HepG2 (cell line): ENCODE data around the gene SMIM28. TPM values are rescaled to one million over a fixed set of nuclear protein-coding genes. Genes with fewer than 3 reads are reported as not detected.

Experiments used
- ATAC-seq: fragments of 200-7000 bp; cut with Tn5 transposase; 3 replicates; pipeline ENCODE4 v1.9.1; 2020; ENCODE audit warnings: mild to moderate bottlenecking, moderate library complexity
- BruUV-seq: library from RNA; stranded (reverse); fragments of 400-500 nt; replicated peaks from 2 replicates; lab custom pipeline; 2021; lab: Mats Ljungman, UMichigan
- CTCF ChIA-PET: fragments of 300-600 bp; formaldehyde crosslinking; extraction: SDS; loops from one replicate; lab custom pipeline; 2021; ENCODE audit warnings: low total read pairs, inconsistent platforms, low intra/inter-chr PET ratio; lab: Yijun Ruan, JAX
- POLR2A ChIA-PET: fragments of 350-600 bp; sonication (Branson Sonifier 250); formaldehyde crosslinking; loops from one replicate; lab custom pipeline; 2020; ENCODE audit warnings: antibody characterized with exemption, inconsistent platforms; lab: Yijun Ruan, JAX
- DNase-seq: peaks from one replicate; pipeline ENCODE4 v3.0.0-alpha.2; 2015; ENCODE audit warnings: low spot score
- FAIRE-seq: peaks from 3 replicates; lab custom pipeline; 2011; peaks lifted over from hg19 to GRCh38; lab: Jason Lieb, UNC
- H2AFZ ChIP-seq: one replicate; pipeline ENCODE4 v1.6.1; 2011; ENCODE audit warnings: low read length, inconsistent platforms
- H3K27ac ChIP-seq: fragments of 300-600 bp; 3 replicates; pipeline ENCODE4 v1.8.0; 2011; ENCODE audit warnings: mixed run types, mild to moderate bottlenecking, mixed read lengths, low read length, inconsistent platforms; ENCODE audit not compliant: insufficient read depth; ENCODE audit errors: extremely low read length
- H3K27me3 ChIP-seq, 2 experiments: fragments of 200-600 bp in 1 of 2; 2 replicates in 1 of 2; 3 replicates in 1 of 2; pipeline versions ENCODE4 v1.6.0 to v1.8.0; 2011; ENCODE audit warnings: low read length in 2 of 2, mild to moderate bottlenecking in 2 of 2, moderate library complexity in 2 of 2, inconsistent platforms in 1 of 2; ENCODE audit not compliant: insufficient read depth in 2 of 2, control insufficient read depth in 1 of 2
- H3K36me3 ChIP-seq, 2 experiments: fragments of 200-600 bp in 1 of 2; replicated peaks in 1 of 2; 2 replicates in 1 of 2; 3 replicates in 1 of 2; pipeline versions ENCODE4 v1.5.1 to v1.8.0; 2011; ENCODE audit warnings: low read length in 2 of 2, inconsistent platforms in 1 of 2; ENCODE audit not compliant: insufficient read depth in 2 of 2, control insufficient read depth in 1 of 2
- H3K4me1 ChIP-seq: 2 replicates; pipeline ENCODE4 v1.5.1; 2012; ENCODE audit warnings: low read length, inconsistent platforms; ENCODE audit not compliant: insufficient read depth
- H3K4me2 ChIP-seq: 2 replicates; pipeline ENCODE4 v1.6.0; 2011; ENCODE audit warnings: low read depth, low read length, inconsistent platforms
- H3K4me3 ChIP-seq, 3 experiments: fragments of 200-600 bp in 1 of 3; sonication (generic), shearing (Covaris generic) in 1 of 3; replicated peaks in 1 of 3; 2 replicates each; pipeline ENCODE4 v1.5.1; 2011 to 2016; ENCODE audit warnings: low read length in 3 of 3, inconsistent platforms in 2 of 3, low read depth in 2 of 3, mild to moderate bottlenecking in 2 of 3, control low read depth in 1 of 3, mixed read lengths in 1 of 3; ENCODE audit not compliant: insufficient read depth in 1 of 3
- H3K79me2 ChIP-seq: one replicate; pipeline ENCODE4 v1.6.1; 2011; ENCODE audit warnings: low read length, inconsistent platforms; ENCODE audit not compliant: insufficient read depth
- H3K9ac ChIP-seq: 2 replicates; pipeline ENCODE4 v1.6.0; 2011; ENCODE audit warnings: mild to moderate bottlenecking, low read depth, low read length, inconsistent platforms; ENCODE audit not compliant: insufficient read depth
- H3K9me3 ChIP-seq: 2 replicates; pipeline ENCODE4 v1.5.1; 2012; ENCODE audit warnings: mild to moderate bottlenecking, low read length
- H4K20me1 ChIP-seq: 2 replicates; pipeline ENCODE4 v1.6.0; 2011; ENCODE audit warnings: inconsistent platforms, mild to moderate bottlenecking, low read length, moderate library complexity; ENCODE audit not compliant: insufficient read depth
- HHEX ChIP-seq: IDR thresholded peaks from 2 replicates; pipeline ENCODE4 v1.6.1; 2016; ENCODE audit warnings: control low read depth
- HMGA1 ChIP-seq: sonication (generic); formaldehyde crosslinking; conservative IDR thresholded peaks from 2 replicates; pipeline ENCODE4 v1.4.0; 2020; ENCODE audit warnings: missing genetic modification reagents
- KIAA2018 ChIP-seq: sonication (generic); formaldehyde crosslinking; IDR thresholded peaks from 2 replicates; pipeline ENCODE4 v1.5.0; 2020; ENCODE audit warnings: mild to moderate bottlenecking, missing genetic modification reagents, borderline replicate concordance
- NPAS2 ChIP-seq: sonication (generic); formaldehyde crosslinking; IDR thresholded peaks from 2 replicates; pipeline ENCODE4 v1.8.0; 2022; ENCODE audit warnings: mild to moderate bottlenecking, missing genetic modification reagents, borderline replicate concordance
- PHF8 ChIP-seq: sonication (generic); formaldehyde crosslinking; IDR thresholded peaks from 2 replicates; pipeline ENCODE4 v1.5.0; 2020; ENCODE audit warnings: missing genetic modification reagents
- SRSF4 ChIP-seq: fragments of 200-400 bp; formaldehyde crosslinking; IDR thresholded peaks from one replicate; pipeline ENCODE4 v1.6.1; 2018; ENCODE audit warnings: mild to moderate bottlenecking, low read depth, low read length, moderate library complexity; ENCODE audit not compliant: poor library complexity, severe bottlenecking
- ZFP41 ChIP-seq: sonication (generic); formaldehyde crosslinking; IDR thresholded peaks from 2 replicates; pipeline ENCODE4 v1.4.0; 2020; ENCODE audit warnings: mild to moderate bottlenecking, missing genetic modification reagents, borderline replicate concordance
- ZNF225 ChIP-seq: sonication (generic); formaldehyde crosslinking; IDR thresholded peaks from 2 replicates; pipeline ENCODE4 v1.4.0; 2020; ENCODE audit warnings: mild to moderate bottlenecking, missing genetic modification reagents
- ZNF34 ChIP-seq: sonication (generic); formaldehyde crosslinking; IDR thresholded peaks from 2 replicates; pipeline ENCODE4 v1.4.0; 2020; ENCODE audit warnings: mild to moderate bottlenecking, missing genetic modification reagents, borderline replicate concordance
- WGBS: methylation state at CpG from one replicate; pipeline ENCODE4 v1.1.6; 2017; ENCODE audit warnings: low lambda C conversion rate; 5-methylcytosine and 5-hydroxymethylcytosine counted together
- in situ Hi-C: cut with HindIII; loops from 2 replicates; pipeline ENCODE4 v1.10.0; 2017; ENCODE audit warnings: low pct_unique_long_range_greater_than_20kb; ENCODE audit not compliant: extremely low pct_ligation_motif_present
- intact Hi-C: fragments of 100-400 bp; cut with micrococcal nuclease; formaldehyde crosslinking; loops from one replicate; pipeline ENCODE4 v1.10.0; 2022; ENCODE audit not compliant: unreplicated experiment
- polyA plus RNA-seq, 8 experiments: library from polyadenylated mRNA; depleted of rRNA in 3 of 8; stranded (reverse) in 7 of 8; unstranded in 1 of 8; fragments of >200 nt; fragmentation: Illumina TruSeq in 4 of 8; extraction: Trizol in 4 of 8; gene quantifications; 2 replicates each; pipeline versions ENCODE4 v1.2.1 to v1.2.3, GENCODE V29; 2011 to 2016; ENCODE audit warnings: low read depth in 4 of 8, missing spikeins in 1 of 8, mixed read lengths in 1 of 8; ENCODE audit not compliant: insufficient read depth in 1 of 8
- total RNA-seq, 5 experiments: library from RNA; depleted of rRNA; stranded (reverse); fragments of >200 nt; fragmentation: Illumina TruSeq; extraction: Trizol; gene quantifications; 2 replicates each; pipeline ENCODE4 v1.2.3, GENCODE V29; 2016; ENCODE audit warnings: low read depth in 1 of 5
- TF ChIP-seq, protein P1 (sequence below): sonication (generic); formaldehyde crosslinking; IDR thresholded peaks from 2 replicates; pipeline ENCODE4 v1.5.1; 2020; ENCODE audit warnings: missing genetic modification reagents, mild to moderate bottlenecking, borderline replicate concordance

Gene SMIM28
- total and polyA plus RNA-seq, 2 of the 13 experiments (the other 11 are each of a cell fraction or from before 2014, with no cell fraction given): not detected

GRCh38 chr6:138410972-138411880 lies 33.5 kb downstream of the SMIM28 start:
- H4K20me1 ChIP-seq: no peaks in the 10 kb centered on the region
- FAIRE-seq (no peak), ATAC-seq (no peak), DNase-seq (no peak)
- no TSS peak for BruUV-seq
- CTCF ChIA-PET: no interaction called here
- no peak overlapping the region for H3K4me3 ChIP-seq
- no peak overlapping the region for H3K27ac ChIP-seq
- intact Hi-C loops (no loop called here), in situ Hi-C loops (no loop called here)
- H3K9me3 ChIP-seq: no peaks in the 10 kb centered on the region
- WGBS: over 99% methylated on average over 6 of the region's 6 CpGs
- POLR2A ChIA-PET: no interaction called here
- peaks cover 20 to 77% of the 10 kb centered on the region in 2 experiments for H3K36me3 ChIP-seq
- no peak overlapping the region for H2AFZ ChIP-seq
- no peak overlapping the region for H3K9ac ChIP-seq
- H3K79me2 ChIP-seq: no peaks in the 10 kb centered on the region
- no peaks in the 10 kb centered on the region for H3K27me3 ChIP-seq
- H3K4me1 ChIP-seq: peaks cover 8% of the 10 kb centered on the region
- H3K4me2 ChIP-seq: no peak overlapping the region
- TF ChIP-seq KIAA2018 (CRISPR knock-in tag) (no peak), SRSF4 (no peak), HMGA1 (no peak), ZNF34 (CRISPR knock-in tag) (no peak), ZNF225 (no peak), NPAS2 (no peak), HHEX (CRISPR knock-in tag) (no peak), PHF8 (CRISPR knock-in tag) (no peak), ZFP41 (CRISPR knock-in tag) (no peak)
- TF ChIP-seq, protein P1, sequence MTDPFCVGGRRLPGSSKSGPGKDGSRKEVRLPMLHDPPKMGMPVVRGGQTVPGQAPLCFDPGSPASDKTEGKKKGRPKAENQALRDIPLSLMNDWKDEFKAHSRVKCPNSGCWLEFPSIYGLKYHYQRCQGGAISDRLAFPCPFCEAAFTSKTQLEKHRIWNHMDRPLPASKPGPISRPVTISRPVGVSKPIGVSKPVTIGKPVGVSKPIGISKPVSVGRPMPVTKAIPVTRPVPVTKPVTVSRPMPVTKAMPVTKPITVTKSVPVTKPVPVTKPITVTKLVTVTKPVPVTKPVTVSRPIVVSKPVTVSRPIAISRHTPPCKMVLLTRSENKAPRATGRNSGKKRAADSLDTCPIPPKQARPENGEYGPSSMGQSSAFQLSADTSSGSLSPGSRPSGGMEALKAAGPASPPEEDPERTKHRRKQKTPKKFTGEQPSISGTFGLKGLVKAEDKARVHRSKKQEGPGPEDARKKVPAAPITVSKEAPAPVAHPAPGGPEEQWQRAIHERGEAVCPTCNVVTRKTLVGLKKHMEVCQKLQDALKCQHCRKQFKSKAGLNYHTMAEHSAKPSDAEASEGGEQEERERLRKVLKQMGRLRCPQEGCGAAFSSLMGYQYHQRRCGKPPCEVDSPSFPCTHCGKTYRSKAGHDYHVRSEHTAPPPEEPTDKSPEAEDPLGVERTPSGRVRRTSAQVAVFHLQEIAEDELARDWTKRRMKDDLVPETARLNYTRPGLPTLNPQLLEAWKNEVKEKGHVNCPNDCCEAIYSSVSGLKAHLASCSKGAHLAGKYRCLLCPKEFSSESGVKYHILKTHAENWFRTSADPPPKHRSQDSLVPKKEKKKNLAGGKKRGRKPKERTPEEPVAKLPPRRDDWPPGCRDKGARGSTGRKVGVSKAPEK: no peak
